ENCODE measurements around the gene GNB1L. TPM values are rescaled to one million over a fixed set of nuclear protein-coding genes. Genes with fewer than 3 reads are reported as not detected.

GNB1L gene
- total and polyA plus RNA-seq, 9 of the 15 experiments (the other 6 are each of a cell fraction or from before 2014, with no cell fraction given), result 0.56 to 50.5 (median 10.2) TPM

DNA sequence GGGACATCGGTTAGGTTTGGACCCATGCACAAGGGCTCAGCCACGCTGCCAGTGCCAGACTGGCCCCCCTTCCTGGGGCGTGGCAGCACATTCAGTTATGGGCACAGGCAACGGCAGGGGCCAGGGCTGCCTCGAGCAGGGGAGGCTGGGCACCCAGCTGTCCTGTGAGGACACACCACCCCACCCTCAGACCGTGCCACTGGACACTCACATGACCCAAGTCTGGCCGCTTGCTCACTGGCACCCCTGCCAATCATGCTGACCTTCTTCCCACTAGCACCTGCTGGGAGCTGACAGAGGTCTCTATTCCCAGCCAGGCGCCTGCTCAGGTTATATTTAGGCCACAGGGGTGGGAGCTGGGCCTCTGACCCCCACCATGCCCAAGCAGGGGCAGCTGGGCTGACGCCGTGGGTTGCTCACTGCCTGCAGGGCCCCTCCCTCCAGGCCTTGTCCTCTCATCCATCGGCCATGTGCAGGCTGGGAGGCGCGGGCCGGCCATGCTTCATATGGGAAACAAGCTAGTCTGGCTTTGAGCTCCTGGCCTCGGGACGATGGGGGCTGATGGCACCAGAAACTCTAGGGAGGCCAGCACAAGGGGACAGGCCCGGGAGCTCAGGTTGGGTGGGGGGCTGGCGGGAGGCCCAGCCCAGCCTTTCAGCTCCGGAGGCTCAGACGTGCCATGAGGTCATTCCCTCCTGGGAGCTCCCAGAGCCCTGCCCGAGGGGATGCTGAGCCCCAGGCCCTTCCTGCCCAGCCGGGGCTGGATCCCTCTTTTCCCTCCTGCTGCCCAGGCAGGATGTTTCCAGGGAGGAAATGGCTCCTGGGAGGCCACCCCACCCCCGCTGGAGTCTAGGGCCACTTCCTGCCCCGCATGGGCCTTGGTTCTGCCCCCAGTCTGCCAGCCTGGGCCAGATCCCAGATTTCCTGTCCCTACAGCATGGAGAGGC is 109.2 kb downstream of the GNB1L start (continued):
- TF ChIP-seq, protein P1, sequence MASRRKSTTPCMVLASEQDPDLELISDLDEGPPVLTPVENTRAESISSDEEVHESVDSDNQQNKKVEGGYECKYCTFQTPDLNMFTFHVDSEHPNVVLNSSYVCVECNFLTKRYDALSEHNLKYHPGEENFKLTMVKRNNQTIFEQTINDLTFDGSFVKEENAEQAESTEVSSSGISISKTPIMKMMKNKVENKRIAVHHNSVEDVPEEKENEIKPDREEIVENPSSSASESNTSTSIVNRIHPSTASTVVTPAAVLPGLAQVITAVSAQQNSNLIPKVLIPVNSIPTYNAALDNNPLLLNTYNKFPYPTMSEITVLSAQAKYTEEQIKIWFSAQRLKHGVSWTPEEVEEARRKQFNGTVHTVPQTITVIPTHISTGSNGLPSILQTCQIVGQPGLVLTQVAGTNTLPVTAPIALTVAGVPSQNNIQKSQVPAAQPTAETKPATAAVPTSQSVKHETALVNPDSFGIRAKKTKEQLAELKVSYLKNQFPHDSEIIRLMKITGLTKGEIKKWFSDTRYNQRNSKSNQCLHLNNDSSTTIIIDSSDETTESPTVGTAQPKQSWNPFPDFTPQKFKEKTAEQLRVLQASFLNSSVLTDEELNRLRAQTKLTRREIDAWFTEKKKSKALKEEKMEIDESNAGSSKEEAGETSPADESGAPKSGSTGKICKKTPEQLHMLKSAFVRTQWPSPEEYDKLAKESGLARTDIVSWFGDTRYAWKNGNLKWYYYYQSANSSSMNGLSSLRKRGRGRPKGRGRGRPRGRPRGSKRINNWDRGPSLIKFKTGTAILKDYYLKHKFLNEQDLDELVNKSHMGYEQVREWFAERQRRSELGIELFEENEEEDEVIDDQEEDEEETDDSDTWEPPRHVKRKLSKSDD (conservative IDR thresholded peaks at IDR 0.05; ENCODE audit: low read length), result no peak
- peak; percentile 14; the same call in 1 of the 2 replicates for TF ChIP-seq RBFOX2 (IDR thresholded peaks at IDR 0.05; ENCODE audit: low read depth, low read length)
- TF ChIP-seq PHB (CRISPR knock-in tag; IDR thresholded peaks at IDR 0.05), result 0 out of 2 replicates have a peak, but pooled peaks have one; percentile 19
- TF ChIP-seq, protein P2, sequence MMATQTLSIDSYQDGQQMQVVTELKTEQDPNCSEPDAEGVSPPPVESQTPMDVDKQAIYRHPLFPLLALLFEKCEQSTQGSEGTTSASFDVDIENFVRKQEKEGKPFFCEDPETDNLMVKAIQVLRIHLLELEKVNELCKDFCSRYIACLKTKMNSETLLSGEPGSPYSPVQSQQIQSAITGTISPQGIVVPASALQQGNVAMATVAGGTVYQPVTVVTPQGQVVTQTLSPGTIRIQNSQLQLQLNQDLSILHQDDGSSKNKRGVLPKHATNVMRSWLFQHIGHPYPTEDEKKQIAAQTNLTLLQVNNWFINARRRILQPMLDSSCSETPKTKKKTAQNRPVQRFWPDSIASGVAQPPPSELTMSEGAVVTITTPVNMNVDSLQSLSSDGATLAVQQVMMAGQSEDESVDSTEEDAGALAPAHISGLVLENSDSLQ (IDR thresholded peaks at IDR 0.05), result peak; percentile 62; the same call in 1 of the 2 replicates
- no peak for TF ChIP-seq BRF1 (IDR thresholded peaks at IDR 0.05; ENCODE audit: borderline replicate concordance, extremely low read depth, insufficient read length)
- TF ChIP-seq YY1 (IDR thresholded peaks at IDR 0.05; ENCODE audit: borderline replicate concordance in 1 of 3, control insufficient read depth in 1 of 3, extremely low read depth in 1 of 3, insufficient read depth in 3 of 3, insufficient read length in 1 of 3, insufficient replicate concordance in 2 of 3, low read depth in 1 of 3, low read length in 2 of 3), result peak in 1 of 3 experiments; percentile 43
- TF ChIP-seq, protein P3, sequence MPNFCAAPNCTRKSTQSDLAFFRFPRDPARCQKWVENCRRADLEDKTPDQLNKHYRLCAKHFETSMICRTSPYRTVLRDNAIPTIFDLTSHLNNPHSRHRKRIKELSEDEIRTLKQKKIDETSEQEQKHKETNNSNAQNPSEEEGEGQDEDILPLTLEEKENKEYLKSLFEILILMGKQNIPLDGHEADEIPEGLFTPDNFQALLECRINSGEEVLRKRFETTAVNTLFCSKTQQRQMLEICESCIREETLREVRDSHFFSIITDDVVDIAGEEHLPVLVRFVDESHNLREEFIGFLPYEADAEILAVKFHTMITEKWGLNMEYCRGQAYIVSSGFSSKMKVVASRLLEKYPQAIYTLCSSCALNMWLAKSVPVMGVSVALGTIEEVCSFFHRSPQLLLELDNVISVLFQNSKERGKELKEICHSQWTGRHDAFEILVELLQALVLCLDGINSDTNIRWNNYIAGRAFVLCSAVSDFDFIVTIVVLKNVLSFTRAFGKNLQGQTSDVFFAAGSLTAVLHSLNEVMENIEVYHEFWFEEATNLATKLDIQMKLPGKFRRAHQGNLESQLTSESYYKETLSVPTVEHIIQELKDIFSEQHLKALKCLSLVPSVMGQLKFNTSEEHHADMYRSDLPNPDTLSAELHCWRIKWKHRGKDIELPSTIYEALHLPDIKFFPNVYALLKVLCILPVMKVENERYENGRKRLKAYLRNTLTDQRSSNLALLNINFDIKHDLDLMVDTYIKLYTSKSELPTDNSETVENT (CRISPR knock-in tag; IDR thresholded peaks at IDR 0.05), result peak; percentile 83; the same call in 1 of the 2 replicates
- TF ChIP-seq HNRNPL (IDR thresholded peaks at IDR 0.05; ENCODE audit: low read depth, low read length), result peak; percentile 74; the same call in 1 of the 2 replicates
- peak in 1 of 2 experiments; percentile 38; a peak in 1 of 4 replicates for TF ChIP-seq NRF1 (conservative IDR thresholded peaks at IDR 0.05 in 1 of 2, IDR thresholded peaks at IDR 0.05 in 1 of 2)
- TF ChIP-seq, protein P4, sequence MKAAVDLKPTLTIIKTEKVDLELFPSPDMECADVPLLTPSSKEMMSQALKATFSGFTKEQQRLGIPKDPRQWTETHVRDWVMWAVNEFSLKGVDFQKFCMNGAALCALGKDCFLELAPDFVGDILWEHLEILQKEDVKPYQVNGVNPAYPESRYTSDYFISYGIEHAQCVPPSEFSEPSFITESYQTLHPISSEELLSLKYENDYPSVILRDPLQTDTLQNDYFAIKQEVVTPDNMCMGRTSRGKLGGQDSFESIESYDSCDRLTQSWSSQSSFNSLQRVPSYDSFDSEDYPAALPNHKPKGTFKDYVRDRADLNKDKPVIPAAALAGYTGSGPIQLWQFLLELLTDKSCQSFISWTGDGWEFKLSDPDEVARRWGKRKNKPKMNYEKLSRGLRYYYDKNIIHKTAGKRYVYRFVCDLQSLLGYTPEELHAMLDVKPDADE (conservative IDR thresholded peaks at IDR 0.05; ENCODE audit: control insufficient read depth, low read depth, low read length), result peak; percentile 24; the same call in 1 of the 2 replicates
- TF ChIP-seq, protein P5, sequence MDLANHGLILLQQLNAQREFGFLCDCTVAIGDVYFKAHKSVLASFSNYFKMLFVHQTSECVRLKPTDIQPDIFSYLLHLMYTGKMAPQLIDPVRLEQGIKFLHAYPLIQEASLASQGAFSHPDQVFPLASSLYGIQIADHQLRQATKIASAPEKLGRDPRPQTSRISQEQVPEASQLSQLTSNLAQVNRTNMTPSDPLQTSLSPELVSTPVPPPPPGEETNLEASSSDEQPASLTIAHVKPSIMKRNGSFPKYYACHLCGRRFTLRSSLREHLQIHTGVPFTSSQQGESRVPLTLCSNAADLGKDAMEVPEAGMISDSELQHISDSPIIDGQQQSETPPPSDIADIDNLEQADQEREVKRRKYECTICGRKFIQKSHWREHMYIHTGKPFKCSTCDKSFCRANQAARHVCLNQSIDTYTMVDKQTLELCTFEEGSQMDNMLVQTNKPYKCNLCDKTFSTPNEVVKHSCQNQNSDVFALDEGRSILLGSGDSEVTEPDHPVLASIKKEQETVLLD (IDR thresholded peaks at IDR 0.05), result 0 out of 2 replicates have a peak, but pooled peaks have one; percentile 22
- TF ChIP-seq, protein P6, sequence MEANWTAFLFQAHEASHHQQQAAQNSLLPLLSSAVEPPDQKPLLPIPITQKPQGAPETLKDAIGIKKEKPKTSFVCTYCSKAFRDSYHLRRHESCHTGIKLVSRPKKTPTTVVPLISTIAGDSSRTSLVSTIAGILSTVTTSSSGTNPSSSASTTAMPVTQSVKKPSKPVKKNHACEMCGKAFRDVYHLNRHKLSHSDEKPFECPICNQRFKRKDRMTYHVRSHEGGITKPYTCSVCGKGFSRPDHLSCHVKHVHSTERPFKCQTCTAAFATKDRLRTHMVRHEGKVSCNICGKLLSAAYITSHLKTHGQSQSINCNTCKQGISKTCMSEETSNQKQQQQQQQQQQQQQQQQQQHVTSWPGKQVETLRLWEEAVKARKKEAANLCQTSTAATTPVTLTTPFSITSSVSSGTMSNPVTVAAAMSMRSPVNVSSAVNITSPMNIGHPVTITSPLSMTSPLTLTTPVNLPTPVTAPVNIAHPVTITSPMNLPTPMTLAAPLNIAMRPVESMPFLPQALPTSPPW (CRISPR knock-in tag; IDR thresholded peaks at IDR 0.05), result peak; percentile 48; the same call in 1 of the 2 replicates
